Activated CD4-positive, CD25-positive, alpha-beta regulatory T cell treated with anti-CD3 and anti-CD28 coated beads, Interleukin-2, amount 50 U/mL, for 24 hours (primary cell): ENCODE data around the gene TBCCD1.
A peak's percentile ranks its signal among the peaks of the same experiment; 100 is the strongest.
"Not testable (repeated sequence)": the region's sequence is repeated elsewhere in the genome, so short reads cannot be mapped to it uniquely, and the experiment has no call there.

Experiments used
- ATAC-seq, 2 donors: fragments of 150-1000 bp; cut with Tn5 transposase; one replicate each; pipeline ENCODE4 v1.10.0; 2021; ENCODE audit warnings: mild to moderate bottlenecking in 1 of 2, moderate library complexity in 1 of 2

The TBCCD1 gene

DNA sequence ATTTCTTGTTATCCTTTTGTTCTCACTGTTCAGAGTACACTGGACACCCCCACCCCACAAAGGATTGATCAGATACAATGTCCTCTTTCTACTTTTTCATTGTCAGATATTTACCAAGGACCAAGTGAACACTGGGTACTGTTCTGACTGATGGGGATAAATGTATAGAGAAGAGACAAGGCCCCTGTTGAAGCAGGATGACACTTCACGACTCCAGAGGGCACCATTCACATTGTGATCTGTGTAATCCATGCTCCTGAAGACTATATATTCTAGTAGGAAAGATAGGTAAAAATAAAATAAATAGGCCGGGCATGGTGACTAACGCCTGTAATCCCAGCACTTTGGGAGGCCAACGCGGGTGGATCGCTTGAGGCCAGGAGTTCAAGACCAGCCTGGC, 15.8 kb downstream of the TBCCD1 start:
- no peak for ATAC-seq

DNA sequence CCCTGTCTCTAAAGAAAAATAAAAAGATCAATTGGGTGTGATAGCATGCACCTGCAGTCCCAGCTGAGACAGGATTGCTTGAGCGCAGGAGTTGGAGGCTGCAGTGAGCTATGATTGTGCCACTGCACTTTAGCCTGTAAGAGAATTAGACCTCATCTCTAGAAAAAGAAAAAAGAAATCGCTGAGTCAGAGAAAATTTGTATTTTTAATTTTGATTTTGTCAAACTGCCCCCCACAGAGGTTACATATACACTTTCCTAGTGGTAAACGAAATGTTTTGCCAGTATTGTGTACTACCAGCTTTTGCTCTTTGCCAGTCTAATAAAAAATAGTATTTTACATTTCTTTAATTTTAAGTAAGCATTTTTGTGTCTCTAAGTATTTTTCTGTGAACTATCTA, 17.6 kb downstream of the TBCCD1 start:
- ATAC-seq = no peak

DNA sequence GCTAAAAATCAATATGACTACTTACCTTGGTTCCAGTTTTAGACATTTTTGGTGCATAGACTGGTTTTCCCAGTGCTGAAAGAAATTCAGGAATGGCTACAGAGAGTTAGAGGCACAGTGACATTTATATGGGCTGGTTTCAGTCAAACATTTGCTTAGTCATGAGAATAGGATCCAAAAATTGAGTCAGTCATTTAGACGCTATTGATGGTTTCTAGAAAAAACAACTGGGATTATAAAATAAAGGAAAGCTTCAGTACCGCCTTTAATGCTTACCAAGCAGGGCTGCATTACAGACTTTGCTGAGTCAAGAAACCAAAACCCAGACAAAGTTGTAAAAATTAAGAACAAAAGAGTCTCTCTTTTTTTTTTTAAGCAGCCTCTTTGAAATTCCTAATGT, 22.9 kb downstream of the TBCCD1 start, which contains the start of gene CRYGS:
Gene CRYGS (minus strand): TSS at position 100 of the 400 bp plus-strand sequence. CDS start 54 bp downstream, at position 46.
- ATAC-seq = no peak

DNA sequence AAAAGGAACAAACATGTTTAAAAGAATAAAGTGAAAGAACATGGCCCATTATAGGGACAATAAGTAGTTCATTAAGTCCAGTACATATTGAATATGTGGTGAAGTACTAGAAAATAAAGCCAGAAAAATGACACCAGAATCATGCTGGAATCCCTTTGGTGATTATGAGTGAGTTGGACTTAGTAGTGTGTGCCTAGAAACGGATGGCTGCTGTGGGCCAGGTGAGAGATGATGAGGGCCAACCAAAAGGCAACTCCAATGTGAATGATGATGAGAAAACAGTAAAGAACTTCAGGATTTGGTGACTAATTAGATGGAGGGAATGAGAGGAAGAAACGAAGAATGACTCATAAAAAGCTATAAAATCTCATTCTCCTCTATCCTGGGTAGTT, 26.3 kb downstream of the TBCCD1 start:
- no peak for ATAC-seq

DNA sequence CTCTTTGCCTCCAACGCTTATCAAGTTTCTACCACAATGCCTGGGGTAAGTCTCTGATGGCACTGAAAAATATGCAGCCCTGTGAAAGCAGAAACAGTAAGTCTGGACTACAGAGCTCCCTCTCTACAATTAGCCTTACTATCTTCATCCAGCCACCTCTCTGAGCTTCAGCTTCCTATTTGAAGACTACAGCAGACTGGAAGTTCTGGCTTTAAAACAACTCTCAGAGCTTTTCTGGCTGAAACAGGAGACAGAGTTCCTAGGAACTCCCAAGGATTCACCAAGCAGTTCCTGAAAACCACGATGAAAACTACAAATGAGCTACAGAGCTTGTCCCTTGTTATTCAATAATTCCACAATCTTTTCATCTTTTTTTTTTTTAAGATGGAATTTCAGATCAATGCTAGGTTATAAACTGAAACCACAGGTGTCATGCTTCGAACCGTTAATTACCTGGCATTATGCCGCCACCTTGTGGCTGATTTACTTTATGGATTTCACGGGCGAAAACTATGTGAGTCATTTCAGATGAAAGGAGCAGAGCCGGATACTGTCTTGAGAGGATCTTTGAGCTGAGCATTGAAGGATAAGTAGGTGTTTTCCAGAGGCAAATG, 26.8 kb downstream of the TBCCD1 start:
- peak; percentile 86 to 90 for ATAC-seq

DNA sequence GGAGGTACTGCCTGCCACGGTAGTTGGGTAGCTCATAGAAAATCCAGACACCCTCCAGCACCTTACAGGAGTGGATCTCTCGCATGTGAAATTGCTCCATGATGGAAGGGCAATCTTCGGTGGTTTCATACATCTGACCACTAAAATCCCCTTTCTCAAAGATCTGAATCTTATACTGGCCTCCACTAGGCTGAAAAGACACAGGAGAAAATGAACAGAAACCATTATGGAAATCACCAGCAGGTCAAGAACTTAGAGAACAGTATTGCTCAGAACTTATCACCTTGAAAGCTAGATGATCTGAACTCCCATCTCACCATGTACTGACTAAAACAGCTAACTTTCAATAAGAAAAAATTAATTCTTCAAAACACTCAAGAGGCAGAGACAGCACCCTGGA, 28.4 kb downstream of the TBCCD1 start:
- ATAC-seq = no peak

DNA sequence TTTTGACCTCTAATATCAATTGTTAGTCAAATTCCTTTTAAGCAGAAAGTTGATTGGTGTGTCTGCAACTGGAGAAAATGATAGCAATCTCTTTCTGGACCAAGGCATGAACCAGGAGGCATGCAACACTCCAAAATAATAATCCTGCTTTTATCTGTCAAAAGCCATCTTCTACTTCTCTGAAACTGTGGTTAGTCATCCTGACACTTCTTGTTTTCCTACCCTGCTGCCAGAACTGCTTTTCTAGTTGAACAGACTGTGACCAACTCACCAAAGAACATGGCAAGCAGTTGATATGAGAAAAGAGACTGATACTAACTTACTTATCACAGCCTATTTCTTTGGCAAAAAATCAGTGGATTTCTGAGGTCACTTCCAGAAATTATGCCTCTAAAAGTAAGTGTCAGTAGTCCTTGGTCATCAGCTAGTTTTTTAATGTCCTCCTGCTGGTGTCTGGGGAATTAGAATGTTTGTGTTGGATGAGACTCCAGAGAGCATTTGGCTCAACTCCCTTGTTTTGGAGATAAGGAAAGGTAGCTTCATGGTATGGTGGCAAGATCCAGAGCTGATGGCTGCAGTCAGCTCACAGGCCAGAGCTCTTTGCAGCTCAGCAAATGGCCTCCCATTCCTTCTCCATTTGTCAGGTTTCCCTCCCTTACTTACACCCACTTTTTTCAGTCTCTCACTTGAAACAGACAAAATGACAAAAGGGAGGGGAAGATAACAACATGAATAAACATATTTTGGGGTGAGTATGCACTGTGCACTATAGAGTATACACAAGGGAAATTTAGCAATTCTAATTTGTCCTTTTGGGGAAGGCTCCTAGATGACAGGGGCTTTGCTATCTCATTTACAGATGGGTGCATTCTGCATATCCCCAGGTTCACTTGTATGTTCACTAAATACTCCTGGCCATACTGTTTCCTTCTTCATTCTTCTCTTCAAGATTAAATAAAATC, 30.0 kb downstream of the TBCCD1 start:
- no peak for ATAC-seq

DNA sequence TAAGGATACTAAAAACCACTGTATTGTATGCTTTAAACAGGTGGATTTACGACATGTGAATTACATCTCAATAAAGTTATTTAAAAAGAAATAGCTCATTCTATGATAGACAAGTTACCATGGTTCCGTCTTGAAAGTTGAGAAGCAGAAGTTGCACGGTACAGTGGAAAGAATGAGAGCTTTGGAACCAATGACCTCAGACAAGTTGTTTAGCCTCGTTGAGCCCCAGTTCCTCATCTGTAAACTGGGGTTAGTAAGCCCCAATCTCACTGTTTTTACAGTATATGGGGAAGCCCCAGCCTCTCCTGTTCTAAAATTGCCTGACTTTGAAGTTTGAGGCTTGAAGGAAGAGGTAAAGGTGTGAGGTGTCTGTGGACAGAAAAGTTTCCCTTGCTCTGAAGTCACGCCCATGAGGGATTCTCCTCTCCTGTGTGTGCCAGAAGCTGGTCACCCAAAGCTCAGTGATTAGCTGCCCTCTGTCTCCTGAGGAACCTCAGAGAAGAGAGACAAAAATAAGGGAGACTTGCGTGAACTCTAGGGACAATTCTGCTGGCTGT, 32.9 kb downstream of the TBCCD1 start:
- ATAC-seq = peak; percentile 91 to 92

DNA sequence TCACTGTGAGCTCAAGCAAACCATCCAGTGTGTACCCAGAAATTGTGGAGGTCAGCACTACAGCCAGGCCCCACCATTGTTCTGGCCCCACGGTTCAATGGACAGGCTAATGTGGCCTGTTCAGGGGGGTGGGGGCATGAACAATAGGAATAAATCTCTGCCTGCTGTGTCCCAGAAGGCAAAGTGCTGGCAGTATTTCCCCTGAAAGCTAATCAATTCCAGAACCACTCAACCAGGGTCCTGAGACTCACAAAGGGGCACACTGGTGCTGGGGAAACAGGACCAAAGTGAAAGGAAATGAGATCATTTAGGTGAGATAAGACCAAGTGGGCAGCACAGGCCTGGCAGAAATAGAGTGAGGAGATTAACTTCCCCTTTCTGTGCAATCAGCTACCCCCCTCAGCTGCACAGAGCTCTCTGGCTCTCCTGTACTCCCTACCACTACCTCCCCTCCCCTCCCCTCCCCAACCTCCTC, 34.5 kb downstream of the TBCCD1 start:
- ATAC-seq = no peak

DNA sequence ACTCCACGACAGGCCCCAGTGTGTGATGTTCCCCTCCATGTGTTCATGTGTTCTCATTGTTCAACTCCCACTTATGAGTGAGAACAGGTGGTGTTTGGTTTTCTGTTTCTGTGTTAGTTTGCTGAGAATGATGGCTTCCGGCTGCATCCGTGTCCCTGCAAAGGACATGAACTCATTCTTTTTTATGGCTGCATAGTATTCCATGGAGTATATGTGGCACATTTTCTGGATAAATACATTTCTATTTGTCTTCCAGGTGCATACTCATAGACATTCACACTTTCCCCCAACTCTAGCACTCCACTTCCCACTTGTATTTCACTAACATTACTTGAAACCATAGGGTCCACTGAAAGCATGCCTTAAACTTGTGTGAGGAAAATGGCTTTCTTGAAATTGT, 35.4 kb downstream of the TBCCD1 start:
- not testable (repeated sequence) for ATAC-seq

DNA sequence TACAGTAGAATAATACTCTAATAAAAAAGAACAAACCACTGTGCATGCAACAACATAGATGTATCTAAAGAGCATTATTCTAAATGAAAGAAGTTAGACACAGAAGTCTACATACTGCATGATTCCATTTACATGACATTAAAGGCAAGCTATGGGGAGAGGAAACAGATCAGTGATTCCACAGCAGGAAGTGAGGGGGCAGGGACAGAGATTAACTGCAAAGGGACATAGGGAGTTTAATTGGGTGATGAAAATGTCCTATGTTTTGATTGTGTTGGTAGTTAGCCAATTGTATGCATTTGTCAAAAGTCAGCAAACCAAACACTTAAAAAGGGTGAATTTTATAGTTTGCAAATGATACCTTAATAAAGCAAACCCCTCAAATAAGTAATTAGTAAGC, 36.7 kb downstream of the TBCCD1 start:
- ATAC-seq = no peak

DNA sequence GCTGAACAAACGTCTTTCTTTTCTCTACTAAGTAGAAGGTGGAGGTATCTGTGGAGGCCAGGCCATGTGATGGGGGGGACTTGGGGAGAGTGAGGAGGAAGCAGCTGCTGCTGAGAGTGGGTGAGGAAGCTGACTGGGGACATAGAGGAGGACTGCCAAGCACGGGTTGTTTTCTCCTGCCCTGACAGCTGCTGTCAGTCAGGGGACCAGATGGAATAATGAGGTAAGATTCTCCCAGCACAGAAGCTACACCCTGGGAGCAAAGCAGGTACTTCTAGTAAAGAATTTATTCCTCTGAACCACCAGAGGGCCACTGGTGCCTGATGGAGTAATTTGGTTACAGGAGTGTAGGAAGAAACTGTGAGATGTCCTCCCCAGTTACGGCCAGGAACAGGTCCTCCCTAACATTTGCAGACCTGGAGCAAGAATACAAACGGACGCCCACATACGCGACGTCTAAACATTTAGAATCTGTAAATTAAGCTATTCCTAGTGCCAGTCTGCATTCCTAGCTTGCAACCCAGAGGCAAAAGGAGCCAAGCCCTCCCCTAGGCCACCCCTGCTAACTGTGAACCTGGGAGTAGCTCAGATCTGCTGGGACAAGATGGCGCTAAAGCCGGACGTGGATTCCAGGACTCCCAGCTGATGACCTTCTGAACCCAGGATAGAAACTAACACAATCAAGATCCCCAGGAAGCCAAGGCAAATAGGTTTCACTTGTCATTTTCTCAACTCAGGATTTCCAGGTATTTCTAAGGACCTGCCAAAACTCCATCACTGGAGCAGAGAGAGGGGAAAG, 37.7 kb downstream of the TBCCD1 start:
- no peak for ATAC-seq

DNA sequence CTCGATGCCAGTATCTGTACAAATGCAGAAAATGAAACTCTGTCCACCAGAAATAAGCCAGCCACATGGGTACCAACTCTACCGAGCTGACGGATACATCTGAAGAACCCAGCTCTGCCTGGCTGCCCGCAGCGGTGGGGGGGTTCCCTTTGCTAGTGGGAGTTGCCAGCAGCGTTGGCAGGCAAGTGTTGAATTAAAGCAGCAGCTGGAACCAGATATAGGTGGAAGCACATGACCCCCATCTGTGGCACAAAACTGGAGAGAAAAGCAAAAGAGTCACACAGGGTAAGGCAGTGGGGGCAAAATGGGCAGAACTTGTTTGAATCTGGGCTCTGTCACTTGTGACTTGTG, 40.9 kb downstream of the TBCCD1 start:
- ATAC-seq = peak in 1 of 2 donors; percentile 25

DNA sequence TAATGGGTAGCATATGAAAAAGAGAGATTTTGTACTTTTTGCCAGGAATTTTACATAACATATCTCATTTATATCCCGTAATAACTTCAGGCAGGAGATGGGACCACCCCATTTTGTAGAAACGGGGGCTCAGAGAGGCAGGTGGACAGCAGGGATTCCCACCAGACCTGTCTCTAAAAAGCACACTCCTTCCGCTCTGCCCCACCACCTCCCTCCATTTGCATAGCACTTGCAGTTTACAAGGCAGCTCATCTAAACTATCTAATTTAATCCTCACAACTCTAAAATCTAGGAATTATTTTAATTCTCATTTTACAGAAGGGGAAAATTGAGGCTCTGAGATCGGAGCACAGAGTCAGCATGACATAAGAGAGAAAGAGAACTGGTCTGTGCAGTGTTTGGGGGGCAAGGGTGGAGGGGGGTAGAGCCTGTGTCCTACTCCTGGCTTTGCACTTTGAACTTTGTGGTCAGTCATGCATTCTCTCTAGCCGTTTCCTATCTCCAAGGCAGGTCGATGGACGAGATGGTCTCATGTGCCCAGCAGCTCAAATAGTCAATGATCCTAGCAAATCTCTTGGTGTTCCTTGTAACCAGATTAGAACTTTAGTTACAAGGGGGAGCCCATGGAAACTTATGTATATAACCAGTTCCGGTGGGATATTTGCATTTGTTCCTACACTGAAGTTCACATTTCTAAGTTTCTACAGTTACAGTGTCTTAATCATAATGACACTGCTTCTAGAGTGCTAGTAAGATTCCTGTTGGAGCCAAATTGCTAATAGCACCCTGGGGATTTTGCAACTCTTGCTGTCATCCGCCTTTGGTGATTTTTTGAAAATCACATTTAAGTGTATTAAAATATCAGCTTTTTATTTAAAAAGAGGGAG, 41.5 kb downstream of the TBCCD1 start:
- ATAC-seq = no peak

DNA sequence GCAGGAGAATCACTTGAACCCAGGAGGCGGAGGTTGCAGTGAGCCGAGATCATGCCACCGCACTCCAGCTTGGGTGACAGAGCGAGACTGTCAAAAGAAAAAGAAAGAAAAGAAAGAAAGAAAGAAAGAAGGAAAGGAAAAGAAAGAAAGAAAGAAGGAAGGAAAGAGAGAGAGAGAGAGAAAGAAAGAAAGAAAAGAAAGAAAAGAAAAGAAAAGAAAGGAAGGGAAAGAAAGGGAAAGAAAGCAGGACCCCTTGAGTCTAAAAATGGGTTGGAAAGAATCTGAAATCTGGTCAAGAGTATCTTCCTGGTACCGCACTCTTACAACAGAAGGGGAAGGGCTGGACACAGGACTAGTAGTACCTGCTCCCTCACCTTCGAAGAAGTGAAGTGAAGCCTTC, 42.5 kb downstream of the TBCCD1 start:
- no peak for ATAC-seq

DNA sequence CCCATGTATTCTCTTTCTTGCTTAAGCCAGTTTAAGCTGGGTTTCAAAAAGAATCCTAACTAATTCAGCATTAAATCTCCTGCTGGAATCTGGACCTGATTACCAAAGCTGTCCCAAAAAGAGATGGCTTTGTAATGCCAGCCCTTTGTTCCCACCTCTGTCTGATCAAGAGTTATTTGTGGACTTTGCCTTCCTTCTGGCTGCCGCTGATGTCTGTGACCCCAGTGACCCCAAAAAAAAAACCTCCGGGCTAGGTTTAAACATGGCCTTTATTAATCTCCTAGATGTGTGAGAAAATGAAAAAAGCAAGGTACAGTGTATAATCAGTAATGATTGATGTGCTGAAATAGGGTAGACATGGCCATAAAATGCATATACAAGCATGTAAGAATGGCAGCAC, 43.7 kb downstream of the TBCCD1 start:
- ATAC-seq = no peak

DNA sequence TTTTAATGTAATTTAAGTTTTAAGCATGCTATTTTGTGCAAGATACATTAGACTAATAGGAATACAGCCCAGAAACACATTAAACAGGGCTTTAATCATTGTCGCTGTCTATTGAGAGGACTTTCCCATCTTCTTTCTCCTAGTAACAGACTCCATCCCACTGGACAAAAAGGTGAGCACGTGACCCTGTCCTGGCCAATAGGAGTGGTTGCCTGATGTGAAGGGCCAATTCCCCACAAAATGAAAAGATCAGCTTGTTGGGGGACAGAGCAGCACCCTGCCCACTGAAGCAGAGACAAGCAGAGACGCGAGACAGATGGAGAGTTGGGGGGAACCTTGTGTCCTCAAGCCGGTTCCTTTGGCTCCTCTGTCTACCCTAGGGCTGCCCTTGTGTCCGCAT, 44.1 kb downstream of the TBCCD1 start:
- ATAC-seq = no peak

DNA sequence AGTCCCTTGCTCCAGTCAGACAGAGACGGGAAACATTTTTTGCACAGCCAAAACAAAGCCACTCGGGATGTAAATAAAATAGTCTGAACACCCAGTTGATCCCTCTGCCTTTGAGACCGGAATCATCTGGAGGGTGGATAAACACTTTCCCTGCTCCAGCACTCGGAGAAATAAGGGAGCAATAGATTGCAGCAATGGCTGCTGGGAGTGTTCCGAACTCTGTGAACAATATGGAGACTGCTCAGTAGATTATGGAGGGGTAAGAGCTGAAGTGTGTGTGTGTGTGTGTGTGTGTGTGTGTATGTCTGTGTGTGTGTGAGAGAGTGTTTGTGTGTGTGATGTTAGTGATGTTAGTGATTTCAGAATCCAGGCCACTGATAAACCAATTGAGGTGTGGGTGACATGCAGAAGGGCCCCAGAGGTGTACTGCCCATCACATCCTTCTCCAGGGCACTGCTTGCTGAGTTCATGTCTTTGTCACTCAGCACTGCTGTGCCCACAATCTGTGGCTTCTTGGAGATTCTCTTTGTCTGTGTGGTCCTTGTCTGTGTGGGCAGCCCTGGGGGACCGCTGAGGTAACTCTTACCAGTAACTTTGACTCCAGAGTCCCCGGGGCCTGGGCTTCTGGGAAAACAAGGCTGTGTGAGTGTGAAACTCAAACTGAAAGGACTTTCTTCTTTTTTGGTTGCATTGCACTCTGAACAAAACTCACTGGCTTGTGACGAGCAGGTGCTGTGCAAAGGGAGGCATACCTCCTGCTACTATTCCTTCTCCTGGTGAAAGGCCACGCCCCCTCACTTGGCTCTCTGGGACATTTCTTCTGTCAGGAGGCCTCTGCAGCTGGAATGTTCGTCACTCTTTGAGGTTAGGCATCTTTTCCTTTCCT, 45.9 kb downstream of the TBCCD1 start:
- peak; percentile 23 to 41 for ATAC-seq

DNA sequence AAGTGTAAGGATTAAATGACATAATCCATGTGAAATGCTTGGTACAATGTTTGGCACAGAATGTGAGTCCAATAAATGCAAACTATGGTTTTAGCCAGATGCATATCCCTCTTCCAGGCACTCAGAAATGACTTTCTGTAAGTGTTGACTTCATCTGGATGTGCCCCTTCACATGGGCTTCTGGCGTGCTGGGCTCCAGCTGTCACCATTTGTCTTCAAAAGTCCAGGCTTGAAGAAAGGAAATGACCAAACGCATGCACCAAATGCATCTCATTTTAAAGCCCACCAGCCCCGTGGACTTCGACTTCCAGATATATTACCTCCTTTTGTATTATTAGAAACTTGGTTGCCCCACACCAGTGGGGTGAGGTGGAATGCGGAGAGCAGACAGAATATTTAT, 46.7 kb downstream of the TBCCD1 start:
- ATAC-seq = no peak

DNA sequence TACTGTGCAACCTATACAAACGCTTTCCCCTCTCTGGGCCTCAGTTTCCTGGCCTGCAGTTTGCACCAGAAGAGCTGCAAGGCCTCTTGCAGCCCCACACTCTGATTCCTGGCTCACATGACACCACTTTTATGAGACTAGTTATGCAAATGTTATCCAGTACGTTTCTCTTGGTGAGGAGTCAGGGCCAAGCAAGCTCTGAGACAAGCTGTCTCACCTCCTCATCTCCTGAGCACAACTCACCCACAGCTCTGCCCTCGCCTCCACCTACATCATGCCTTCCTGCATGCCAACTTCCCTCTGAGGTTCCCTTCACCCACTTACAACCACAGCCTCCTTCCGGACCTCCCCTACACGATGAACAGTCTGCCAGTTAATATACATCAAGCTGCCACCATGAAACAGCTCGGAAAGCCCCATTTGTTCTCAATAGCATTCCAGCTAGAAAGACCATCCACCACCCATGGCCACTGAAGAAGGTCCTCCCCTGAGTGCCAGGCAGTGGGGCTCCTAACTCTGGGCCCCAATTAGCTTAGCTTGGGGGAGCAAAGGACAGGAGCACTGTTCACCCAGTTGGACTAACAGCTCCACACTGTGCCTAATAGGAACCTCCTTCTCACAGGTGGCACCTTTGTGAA, 48.0 kb downstream of the TBCCD1 start:
- peak; percentile 76 to 82 for ATAC-seq
